Naive thymus-derived CD8-positive, alpha-beta T cell (primary cell): ENCODE results near the gene ACTA1. TPM values are rescaled to one million over a fixed set of nuclear protein-coding genes. Genes with fewer than 3 reads are reported as not detected.
"Not testable (repeated sequence)": the region's sequence is repeated elsewhere in the genome, so short reads cannot be mapped to it uniquely, and the experiment has no call there.

Source experiments
- ATAC-seq, 2 donors: fragments of 150-1000 bp; cut with Tn5 transposase in 1 of 2; sonication (Bioruptor Pico), chemical (Tn5 transposase) in 1 of 2; 1 replicate in 1 of 2; 2 replicates in 1 of 2; pipeline ENCODE4 v1.10.0; 2021; ENCODE audit warnings: mild to moderate bottlenecking in 2 of 2, moderate library complexity in 2 of 2
- POLR2A ChIA-PET: fragments of 350-600 bp; sonication (Branson Sonifier 250); formaldehyde crosslinking; loops from one replicate; lab custom pipeline; 2021; ENCODE audit warnings: antibody characterized with exemption; lab: Charles Lee
- DNase-seq, 10 donors: peaks; one replicate each; pipeline versions ENCODE4 v3.0.0 to v3.0.0-alpha.2; 2020 to 2022
- H3K27ac Mint-ChIP-seq, 10 donors: one replicate each; pipeline ENCODE4 v1.8.0; 2020 to 2022; ENCODE audit warnings: mild to moderate bottlenecking in 10 of 10, mixed read lengths in 10 of 10, moderate library complexity in 4 of 10, inconsistent platforms in 1 of 10
- H3K27me3 Mint-ChIP-seq, 5 donors: one replicate each; pipeline ENCODE4 v1.8.0; 2021 to 2022; ENCODE audit warnings: mixed read lengths in 5 of 5
- H3K36me3 Mint-ChIP-seq, 3 donors: one replicate each; pipeline ENCODE4 v1.8.0; 2020 to 2022; ENCODE audit warnings: mixed read lengths in 3 of 3, mild to moderate bottlenecking in 2 of 3, inconsistent platforms in 1 of 3
- H3K4me1 Mint-ChIP-seq, 4 donors: one replicate each; pipeline ENCODE4 v1.8.0; 2021 to 2022; ENCODE audit warnings: mixed read lengths in 4 of 4
- H3K4me3 Mint-ChIP-seq, 10 donors: one replicate each; pipeline ENCODE4 v1.8.0; 2020 to 2022; ENCODE audit warnings: mild to moderate bottlenecking in 10 of 10, mixed read lengths in 10 of 10, moderate library complexity in 6 of 10, inconsistent platforms in 1 of 10
- H3K9me3 Mint-ChIP-seq, 9 donors: one replicate each; pipeline ENCODE4 v1.8.0; 2020 to 2022; ENCODE audit warnings: mixed read lengths in 9 of 9, mild to moderate bottlenecking in 3 of 9, inconsistent platforms in 1 of 9, moderate library complexity in 1 of 9
- polyA plus RNA-seq, 3 donors: library from polyadenylated mRNA; unstranded; fragments of 300-500 nt; fragmentation: Illumina TruSeq; gene quantifications; one replicate each; pipeline ENCODE4 v1.2.3, GENCODE V29; 2021
- total RNA-seq, 8 experiments: library from RNA in 2 of 8; stranded (reverse) in 2 of 8; gene quantifications; one replicate each; pipeline ENCODE4 v1.2.3 and lab custom pipeline; 2021 to 2026

ACTA1 gene
- total and polyA plus RNA-seq, 5 experiments from 2014 or later = 0.34 to 0.36 TPM; not detected in 3

- ATAC-seq, POLR2A ChIA-PET, H3K27ac Mint-ChIP-seq, H3K36me3 Mint-ChIP-seq, H3K9me3 Mint-ChIP-seq, DNase-seq, H3K4me3 Mint-ChIP-seq, H3K4me1 Mint-ChIP-seq: not testable (repeated sequence)
- peaks cover 0 to 19% (median 17%) of the 10 kb centered on the region in 5 donors for H3K27me3 Mint-ChIP-seq
These were observed 15.3 kb downstream of the ACTA1 start for GRCh38 chr1:229418586-229418985.

GRCh38 chr1:229412810-229413209 lies 21.1 kb downstream of the ACTA1 start:
- DNase-seq, H3K27ac Mint-ChIP-seq, H3K4me3 Mint-ChIP-seq, H3K9me3 Mint-ChIP-seq, POLR2A ChIA-PET, ATAC-seq, H3K36me3 Mint-ChIP-seq: not testable (repeated sequence)
- Mint-ChIP-seq H3K4me1 (peaks cover 8 to 16% (median 10%) of the 10 kb centered on the region in 4 donors), H3K27me3 (peaks cover 24 to 44% (median 29%) of the 10 kb centered on the region in 5 donors)

GRCh38 chr1:229412056-229412455 lies 21.8 kb downstream of the ACTA1 start:
- Mint-ChIP-seq H3K27ac (no peak overlapping the region), H3K36me3 (no peaks in the 10 kb centered on the region), H3K27me3 (peaks cover 24 to 48% (median 36%) of the 10 kb centered on the region in 5 donors), H3K9me3 (no peaks in the 10 kb centered on the region), H3K4me1 (peaks cover 9 to 23% (median 16%) of the 10 kb centered on the region in 4 donors), H3K4me3 (no peak overlapping the region)
- no peak for DNase-seq
- ATAC-seq = no peak
- POLR2A ChIA-PET = no interaction called here

- no peak overlapping the region for H3K27ac Mint-ChIP-seq
- POLR2A ChIA-PET = interaction anchor here (0.9 kb wide), 1 partner anchor 68 kb away, joined by 3 read pairs; the partner anchor contains the start of gene CCSAP
These were observed 22.3 kb downstream of the ACTA1 start for GRCh38 chr1:229411434-229412055.

GRCh38 chr1:229410692-229411433 lies 23.0 kb downstream of the ACTA1 start:
- peaks cover 11 to 25% (median 22%) of the 10 kb centered on the region in 4 donors for H3K4me1 Mint-ChIP-seq
- ATAC-seq (peak in 1 of 2 donors; percentile 34), DNase-seq (no peak)
- peak overlapping the region in 1 of 10 donors; percentile 68 for H3K27ac Mint-ChIP-seq
- peaks cover 28 to 54% (median 47%) of the 10 kb centered on the region in 5 donors for H3K27me3 Mint-ChIP-seq
- peak overlapping the region in 5 of 10 donors; percentile 1 to 62 (median 25) for H3K4me3 Mint-ChIP-seq
- POLR2A ChIA-PET = interaction anchor here (0.9 to 1.2 kb wide), 2 partner anchors 68 kb away, joined by 3 to 4 read pairs; partner anchors contain the start of gene CCSAP
- no peaks in the 10 kb centered on the region for H3K36me3 Mint-ChIP-seq
- no peaks in the 10 kb centered on the region for H3K9me3 Mint-ChIP-seq

More at GRCh38 chr1:229411434-229412055, 22.3 kb downstream of the ACTA1 start:
- H3K4me1 Mint-ChIP-seq = peaks cover 11 to 25% (median 21%) of the 10 kb centered on the region in 4 donors
- DNase-seq (no peak), ATAC-seq (no peak)
- no peaks in the 10 kb centered on the region for H3K9me3 Mint-ChIP-seq
- peaks cover 28 to 53% (median 42%) of the 10 kb centered on the region in 5 donors for H3K27me3 Mint-ChIP-seq
- H3K4me3 Mint-ChIP-seq = no peak overlapping the region
- H3K36me3 Mint-ChIP-seq = no peaks in the 10 kb centered on the region

- Mint-ChIP-seq H3K36me3 (no peaks in the 10 kb centered on the region), H3K27ac (peak overlapping the region in 1 of 10 donors; percentile 68), H3K4me1 (peaks cover 11 to 25% (median 22%) of the 10 kb centered on the region in 4 donors), H3K4me3 (peak overlapping the region in 7 of 10 donors; percentile 10 to 62 (median 29)), H3K9me3 (no peaks in the 10 kb centered on the region), H3K27me3 (peaks cover 33 to 59% (median 52%) of the 10 kb centered on the region in 5 donors)
- DNase-seq = no peak
- peak; percentile 27 to 51 for ATAC-seq
- POLR2A ChIA-PET = interaction anchor here (1.2 kb wide), 1 partner anchor 67 kb away, joined by 4 read pairs; the partner anchor contains the start of gene CCSAP
These were observed 23.6 kb downstream of the ACTA1 start for GRCh38 chr1:229410370-229410691.

GRCh38 chr1:229409616-229410369 lies 24.1 kb downstream of the ACTA1 start:
- H3K4me1 Mint-ChIP-seq = peaks cover 11 to 25% (median 22%) of the 10 kb centered on the region in 4 donors
- no peaks in the 10 kb centered on the region for H3K36me3 Mint-ChIP-seq
- H3K27me3 Mint-ChIP-seq = peaks cover 35 to 62% (median 57%) of the 10 kb centered on the region in 5 donors
- DNase-seq (no peak), ATAC-seq (no peak)
- POLR2A ChIA-PET = interaction anchor here (0.6 to 1.2 kb wide), 2 partner anchors 67 to 173 kb away, joined by 4 read pairs; partner anchors contain the start of gene CCSAP
- H3K9me3 Mint-ChIP-seq = no peaks in the 10 kb centered on the region
- peak overlapping the region in 1 of 10 donors; percentile 66 for H3K27ac Mint-ChIP-seq
- peak overlapping the region in 5 of 10 donors; percentile 10 to 62 (median 50) for H3K4me3 Mint-ChIP-seq

- H3K4me3 Mint-ChIP-seq = peak overlapping the region in 2 of 10 donors; percentile 28 to 87
- H3K9me3 Mint-ChIP-seq = no peaks in the 10 kb centered on the region
- no peak overlapping the region for H3K27ac Mint-ChIP-seq
- H3K36me3 Mint-ChIP-seq = no peaks in the 10 kb centered on the region
- peaks cover 11 to 25% (median 22%) of the 10 kb centered on the region in 4 donors for H3K4me1 Mint-ChIP-seq
- POLR2A ChIA-PET = no interaction called here
- peaks cover 33 to 70% (median 58%) of the 10 kb centered on the region in 5 donors for H3K27me3 Mint-ChIP-seq
- ATAC-seq = no peak
- no peak for DNase-seq
These were observed 25.3 kb downstream of the ACTA1 start for GRCh38 chr1:229408458-229409037.

GRCh38 chr1:229407206-229408026 lies 26.5 kb downstream of the ACTA1 start:
- Mint-ChIP-seq H3K4me3 (peak overlapping the region; percentile 63 to 87 (median 80)), H3K9me3 (no peaks in the 10 kb centered on the region), H3K4me1 (peaks cover 11 to 25% (median 22%) of the 10 kb centered on the region in 4 donors), H3K27ac (peak overlapping the region in 2 of 10 donors; percentile 68 to 76), H3K27me3 (peaks cover 33 to 81% (median 50%) of the 10 kb centered on the region in 5 donors), H3K36me3 (no peaks in the 10 kb centered on the region)
- POLR2A ChIA-PET = no interaction called here
- DNase-seq (peak in 4 of 10 donors; percentile 9 to 22 (median 19)), ATAC-seq (peak; percentile 62 to 71)

GRCh38 chr1:229406798-229407197 lies 27.1 kb downstream of the ACTA1 start:
- POLR2A ChIA-PET = no interaction called here
- H3K27ac Mint-ChIP-seq = peak overlapping the region in 1 of 10 donors; percentile 68
- H3K27me3 Mint-ChIP-seq = peaks cover 34 to 87% (median 53%) of the 10 kb centered on the region in 5 donors
- ATAC-seq = no peak
- H3K4me1 Mint-ChIP-seq = peaks cover 12 to 25% (median 22%) of the 10 kb centered on the region in 4 donors
- DNase-seq = no peak
- H3K36me3 Mint-ChIP-seq = no peaks in the 10 kb centered on the region
- peak overlapping the region; percentile 63 to 87 (median 80) for H3K4me3 Mint-ChIP-seq
- H3K9me3 Mint-ChIP-seq = no peaks in the 10 kb centered on the region

GRCh38 chr1:229403573-229403972 lies 30.3 kb downstream of the ACTA1 start:
- no peaks in the 10 kb centered on the region for H3K9me3 Mint-ChIP-seq
- H3K4me3 Mint-ChIP-seq = no peak overlapping the region
- ATAC-seq (no peak), DNase-seq (no peak)
- peaks cover 5 to 12% (median 11%) of the 10 kb centered on the region in 4 donors for H3K4me1 Mint-ChIP-seq
- POLR2A ChIA-PET = no interaction called here
- H3K36me3 Mint-ChIP-seq = no peaks in the 10 kb centered on the region
- peak overlapping the region in 1 of 10 donors; percentile 20 for H3K27ac Mint-ChIP-seq
- peaks cover 29 to 83% (median 43%) of the 10 kb centered on the region in 5 donors for H3K27me3 Mint-ChIP-seq
